Activated naive CD4-positive, alpha-beta T cell treated with Interleukin-2 at 50 U/mL for 16 hours (primary cell): Measurements from ENCODE around the gene LLGL2.

Source experiments
- DNase-seq: peaks from one replicate; pipeline ENCODE4 v3.0.0-alpha.2; 2020

LLGL2 gene

GRCh38 chr17:75553295-75554110 is 28.0 kb downstream of the LLGL2 start:
- no peak for DNase-seq

- no peak for DNase-seq
Measured at GRCh38 chr17:75555679-75556153, 30.2 kb downstream of the LLGL2 start.

- no peak for DNase-seq
Measured at GRCh38 chr17:75557075-75557851, 31.8 kb downstream of the LLGL2 start.

GRCh38 chr17:75557852-75558665 is 32.6 kb downstream of the LLGL2 start:
- DNase-seq: no peak

GRCh38 chr17:75558666-75559530 is 33.4 kb downstream of the LLGL2 start:
- DNase-seq: no peak

- DNase-seq: no peak
Measured at GRCh38 chr17:75559958-75560533, 34.5 kb downstream of the LLGL2 start.

DNA sequence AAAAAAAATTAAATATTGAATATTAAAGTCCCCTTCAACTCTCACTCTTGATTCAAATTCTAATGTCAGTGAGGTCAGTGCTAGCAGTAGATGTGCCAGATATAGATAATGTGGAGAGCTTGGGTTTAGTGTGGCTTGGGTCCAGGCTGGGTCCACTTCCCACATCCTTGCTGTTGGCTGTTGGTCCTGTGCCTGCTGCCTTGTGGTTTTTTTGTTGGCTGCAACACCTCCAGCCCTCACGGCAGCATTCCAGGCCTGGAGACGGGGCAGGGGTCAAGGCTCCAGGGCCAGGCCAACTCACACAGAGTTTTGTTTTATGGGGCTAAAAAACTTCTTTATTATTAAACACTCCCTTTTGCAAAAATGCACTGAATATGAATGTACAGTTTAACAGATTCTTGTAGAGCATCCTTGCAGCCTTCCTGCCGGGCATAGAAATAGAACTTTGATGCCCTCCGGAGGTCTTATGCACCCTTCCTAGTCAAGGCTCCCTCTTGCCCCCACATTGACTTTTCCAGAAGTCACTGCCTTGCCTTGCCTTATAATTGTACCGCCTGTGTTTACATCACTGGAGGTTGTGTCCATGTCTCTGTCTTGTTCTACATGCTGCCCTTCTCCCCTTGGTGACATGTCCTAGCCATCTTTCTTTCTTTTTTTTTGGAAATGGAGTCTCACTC is 36.6 kb downstream of the LLGL2 start:
- DNase-seq: no peak

- no peak for DNase-seq
Measured at GRCh38 chr17:75563063-75563758, 37.7 kb downstream of the LLGL2 start.

- no peak for DNase-seq
Measured at GRCh38 chr17:75564195-75564594, 38.7 kb downstream of the LLGL2 start.

GRCh38 chr17:75565066-75565465 is 39.6 kb downstream of the LLGL2 start:
- DNase-seq: no peak

DNA sequence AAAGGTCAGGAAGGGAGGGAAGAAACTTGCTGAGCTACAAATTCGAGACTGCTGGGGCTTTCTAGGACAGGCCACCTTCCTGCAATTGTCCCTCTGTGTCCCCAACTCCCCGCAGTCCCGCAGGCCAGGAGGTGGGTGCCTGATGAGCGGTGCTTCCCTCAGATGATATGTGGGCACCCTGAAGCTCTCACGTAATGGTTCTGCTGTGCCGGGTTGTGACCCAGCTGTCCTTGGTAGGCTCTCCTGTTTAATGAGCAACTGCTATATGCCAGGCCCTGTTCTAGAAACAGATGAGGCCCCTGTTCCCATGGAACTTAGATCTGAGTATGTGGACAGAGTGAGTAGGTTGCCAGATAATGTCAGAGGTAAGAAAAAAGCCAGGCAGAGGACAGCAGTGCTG is 40.1 kb downstream of the LLGL2 start:
- DNase-seq: no peak

- DNase-seq: no peak
Measured at GRCh38 chr17:75566416-75566815, 40.9 kb downstream of the LLGL2 start.

GRCh38 chr17:75566834-75567233 is 41.3 kb downstream of the LLGL2 start:
- no peak for DNase-seq

- no peak for DNase-seq
Measured at GRCh38 chr17:75568412-75569255, 43.1 kb downstream of the LLGL2 start.

GRCh38 chr17:75570034-75570676 is 44.7 kb downstream of the LLGL2 start:
- no peak for DNase-seq

- DNase-seq: no peak
Measured at GRCh38 chr17:75570772-75571171, 45.3 kb downstream of the LLGL2 start.

- no peak for DNase-seq
Measured at GRCh38 chr17:75571197-75571884, 45.8 kb downstream of the LLGL2 start.

DNA sequence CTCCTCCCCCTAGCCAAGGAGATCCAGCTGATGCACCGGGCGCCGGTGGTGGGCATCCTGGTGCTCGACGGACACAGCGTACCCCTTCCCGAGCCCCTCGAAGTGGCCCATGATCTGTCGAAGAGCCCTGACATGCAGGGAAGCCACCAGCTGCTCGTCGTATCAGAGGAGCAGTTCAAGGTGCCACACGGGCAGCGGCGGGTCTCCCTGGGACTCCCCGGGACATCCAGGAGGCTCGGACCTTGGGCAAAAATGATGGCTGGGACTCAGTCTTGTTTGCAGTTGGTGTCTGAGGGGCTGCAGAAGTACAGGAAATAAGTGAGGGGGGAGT is 46.4 kb downstream of the LLGL2 start:
- DNase-seq: no peak
